Brain pericyte (primary cell): ENCODE measurements around the gene PTPRD.

Experiments
- DNase-seq: peaks from one replicate; pipeline ENCODE4 v3.0.0-alpha.2; 2012; ENCODE audit warnings: low read depth, low spot score

The PTPRD gene

GRCh38 chr9:8391566-8391965, 2221.2 kb downstream of the PTPRD start:
- DNase-seq, result no peak

GRCh38 chr9:8391132-8391531, 2221.7 kb downstream of the PTPRD start:
- no peak for DNase-seq

GRCh38 chr9:8390571-8390970, 2222.2 kb downstream of the PTPRD start:
- no peak for DNase-seq

GRCh38 chr9:8389531-8389930, 2223.3 kb downstream of the PTPRD start:
- no peak for DNase-seq

GRCh38 chr9:8388132-8388531, 2224.7 kb downstream of the PTPRD start:
- DNase-seq, result no peak

- DNase-seq, result no peak
Observed at GRCh38 chr9:8384091-8384490, 2228.7 kb downstream of the PTPRD start.

GRCh38 chr9:8382777-8383527, 2229.8 kb downstream of the PTPRD start:
- DNase-seq, result no peak

- no peak for DNase-seq
Observed at GRCh38 chr9:8382266-8382665, 2230.5 kb downstream of the PTPRD start.

- no peak for DNase-seq
Observed at GRCh38 chr9:8381601-8382000, 2231.2 kb downstream of the PTPRD start.

- no peak for DNase-seq
Observed at GRCh38 chr9:8374471-8374870, 2238.3 kb downstream of the PTPRD start.

GRCh38 chr9:8371686-8372085, 2241.1 kb downstream of the PTPRD start:
- DNase-seq, result no peak

- no peak for DNase-seq
Observed at GRCh38 chr9:8366161-8366926, 2246.5 kb downstream of the PTPRD start.

GRCh38 chr9:8365466-8366160, 2247.2 kb downstream of the PTPRD start:
- no peak for DNase-seq

- DNase-seq, result no peak
Observed at GRCh38 chr9:8365029-8365428, 2247.8 kb downstream of the PTPRD start.

- DNase-seq, result no peak
Observed at GRCh38 chr9:8364026-8364752, 2248.6 kb downstream of the PTPRD start.

- no peak for DNase-seq
Observed at GRCh38 chr9:8362250-8362649, 2250.6 kb downstream of the PTPRD start.

- DNase-seq, result no peak
Observed at GRCh38 chr9:8361364-8361763, 2251.4 kb downstream of the PTPRD start.

- DNase-seq, result no peak
Observed at GRCh38 chr9:8356406-8356805, 2256.4 kb downstream of the PTPRD start.

GRCh38 chr9:8351436-8351835, 2261.4 kb downstream of the PTPRD start:
- DNase-seq, result no peak

- DNase-seq, result no peak
Observed at GRCh38 chr9:8349901-8350300, 2262.9 kb downstream of the PTPRD start.

- no peak for DNase-seq
Observed at GRCh38 chr9:8349376-8349775, 2263.4 kb downstream of the PTPRD start.

- no peak for DNase-seq
Observed at GRCh38 chr9:8348756-8349155, 2264.0 kb downstream of the PTPRD start.
